H1 (cell line): Measurements from ENCODE around the gene SAT2. TPM values are rescaled to one million over a fixed set of nuclear protein-coding genes. Genes with fewer than 3 reads are reported as not detected.

Experiments
- ASH2L ChIP-seq: fragments of 200-600, 300-600 bp; sonication (generic); IDR thresholded peaks from one replicate; pipeline ENCODE4 v1.7.1; 2017; ENCODE audit warnings: low read length
- ATF2 ChIP-seq: IDR thresholded peaks from 2 replicates; pipeline ENCODE4 v1.6.1; 2012; ENCODE audit warnings: low read length, inconsistent platforms
- BCL11A ChIP-seq, 2 experiments: IDR thresholded peaks; one replicate each; pipeline ENCODE4 v1.6.1; 2011; ENCODE audit warnings: low read depth in 2 of 2, low read length in 2 of 2, mild to moderate bottlenecking in 2 of 2
- CBX5 ChIP-seq: fragments of 300-800, 300-1000 bp; sonication (generic); IDR thresholded peaks from 2 replicates; pipeline ENCODE4 v1.7.1; 2016; ENCODE audit warnings: antibody characterized with exemption, low read length, low read depth
- CEBPB ChIP-seq: IDR thresholded peaks from 2 replicates; pipeline ENCODE4 v1.6.1; 2012; ENCODE audit warnings: low read depth, low read length
- CHD1 ChIP-seq: IDR thresholded peaks from 2 replicates; pipeline ENCODE4 v1.6.1; 2012; ENCODE audit warnings: low read depth, low read length, improper control_type of control experiment
- CHD2 ChIP-seq: IDR thresholded peaks from 2 replicates; pipeline ENCODE4 v1.6.1; 2012; ENCODE audit warnings: low read length, improper control_type of control experiment
- EGR1 ChIP-seq: IDR thresholded peaks from 2 replicates; pipeline ENCODE4 v1.6.1; 2011; ENCODE audit warnings: low read depth, low read length, borderline replicate concordance
- EP300 ChIP-seq, 2 experiments: IDR thresholded peaks; 1 replicate in 1 of 2; 2 replicates in 1 of 2; pipeline ENCODE4 v1.6.1; 2011 to 2012; ENCODE audit warnings: low read depth in 2 of 2, low read length in 2 of 2, mild to moderate bottlenecking in 2 of 2, borderline replicate concordance in 1 of 2, inconsistent platforms in 1 of 2, moderate library complexity in 1 of 2
- JUN ChIP-seq: IDR thresholded peaks from 2 replicates; pipeline ENCODE4 v1.6.1; 2011; ENCODE audit warnings: low read depth, mild to moderate bottlenecking, improper control_type of control experiment, low read length
- JUND ChIP-seq: IDR thresholded peaks from 2 replicates; pipeline ENCODE4 v1.6.1; 2011; ENCODE audit warnings: mild to moderate bottlenecking, improper control_type of control experiment, low read length
- KDM4A ChIP-seq: IDR thresholded peaks from one replicate; pipeline ENCODE4 v1.7.1; 2012; ENCODE audit warnings: low read depth, mild to moderate bottlenecking, moderate library complexity, low read length, inconsistent platforms; ENCODE audit not compliant: severe bottlenecking
- MAFK ChIP-seq: IDR thresholded peaks from 2 replicates; pipeline ENCODE4 v1.6.1; 2012; ENCODE audit warnings: low read depth, mild to moderate bottlenecking, improper control_type of control experiment, low read length
- POLR2A ChIP-seq, 2 experiments: IDR thresholded peaks; 1 replicate in 1 of 2; 2 replicates in 1 of 2; pipeline ENCODE4 v1.6.1; 2011; ENCODE audit warnings: low read depth in 2 of 2, low read length in 2 of 2, mild to moderate bottlenecking in 2 of 2; ENCODE audit errors: control extremely low read depth in 1 of 2
- RNF2 ChIP-seq: fragments of 200-900, 300-1000 bp; sonication (generic); IDR thresholded peaks from 2 replicates; pipeline ENCODE4 v1.7.1; 2016; ENCODE audit warnings: borderline replicate concordance, low read depth, mild to moderate bottlenecking, antibody characterized with exemption, low read length; ENCODE audit not compliant: poor library complexity, severe bottlenecking; ENCODE audit errors: missing control alignments
- SIX5 ChIP-seq: IDR thresholded peaks from 2 replicates; pipeline ENCODE4 v1.6.1; 2011; ENCODE audit warnings: mild to moderate bottlenecking, low read depth, low read length
- SP1 ChIP-seq: IDR thresholded peaks from 2 replicates; pipeline ENCODE4 v1.6.1; 2011; ENCODE audit warnings: low read depth, low read length
- SUZ12 ChIP-seq: fragments of 200-600 bp; sonication (generic); IDR thresholded peaks from 2 replicates; pipeline ENCODE4 v1.6.1; 2012; ENCODE audit warnings: mild to moderate bottlenecking, inconsistent platforms, low read length, moderate library complexity, mixed read lengths
- TAF7 ChIP-seq: optimal IDR thresholded peaks from 2 replicates; pipeline ENCODE3; 2011; ENCODE audit warnings: low read depth, mild to moderate bottlenecking, inconsistent platforms, low read length, moderate library complexity, borderline replicate concordance
- TBP ChIP-seq: IDR thresholded peaks from 2 replicates; pipeline ENCODE4 v1.6.1; 2011; ENCODE audit warnings: low read depth, low read length, improper control_type of control experiment
- YY1 ChIP-seq: IDR thresholded peaks from 2 replicates; pipeline ENCODE4 v1.6.1; 2011; ENCODE audit warnings: low read depth, mild to moderate bottlenecking, low read length
- ZNF274 ChIP-seq: IDR thresholded peaks from 2 replicates; pipeline ENCODE4 v1.7.0; 2012; ENCODE audit warnings: low read length, borderline replicate concordance; ENCODE audit errors: extremely low read depth
- polyA plus RNA-seq, 7 experiments: library from polyadenylated mRNA; depleted of rRNA in 3 of 7; stranded (reverse) in 5 of 7; unstranded in 2 of 7; fragments of >200 nt in 5 of 7; fragments of 200-250 nt in 2 of 7; gene quantifications; 1 replicate in 5 of 7; 2 replicates in 1 of 7; 4 replicates in 1 of 7; pipeline versions ENCODE4 v1.2.1 to v1.2.3, GENCODE V29; 2011 to 2013; ENCODE audit warnings: missing spikeins in 2 of 7, mixed read lengths in 2 of 7
- total RNA-seq: library from RNA; stranded (reverse); fragmentation: NEBNext Ultra II Directional; extraction: Animal tissue kit (Norgen Biotek cat#: 25700); gene quantifications from 2 replicates; pipeline ENCODE4 v1.2.1, GENCODE V29; 2021
- TF ChIP-seq, protein P1 (sequence below): IDR thresholded peaks from 2 replicates; pipeline ENCODE4 v1.6.1; 2012; ENCODE audit warnings: inconsistent platforms

Gene SAT2
- total and polyA plus RNA-seq, 2 of the 8 experiments (the other 6 are each of a cell fraction or from before 2014, with no cell fraction given), result 36.4 to 72.3 TPM

- TF ChIP-seq SP1 (no peak), POLR2A (IDR thresholded peaks at IDR 0.05; ENCODE audit: control extremely low read depth in 1 of 2, low read depth in 2 of 2, low read length in 2 of 2) (peak; percentile 95 to 97), MAFK (no peak), EGR1 (0 out of 2 replicates have a peak, but pooled peaks have one; percentile 29), ZNF274 (no peak), JUN (no peak), YY1 (no peak), CHD2 (peak; percentile 8), ASH2L (no peak), CEBPB (no peak; the same call in 1 of the 2 replicates), SUZ12 (no peak), TAF7 (peak; percentile 41), SIX5 (no peak), JUND (no peak), ATF2 (peak; percentile 91; the same call in 1 of the 2 replicates), EP300 (IDR thresholded peaks at IDR 0.05; ENCODE audit: borderline replicate concordance in 1 of 2, low read depth in 2 of 2, low read length in 2 of 2) (no peak), CHD1 (no peak), KDM4A (no peak), CBX5 (no peak), BCL11A (IDR thresholded peaks at IDR 0.05; ENCODE audit: low read depth in 2 of 2, low read length in 2 of 2) (no peak), RNF2 (no peak), TBP (no peak)
- TF ChIP-seq, protein P1, sequence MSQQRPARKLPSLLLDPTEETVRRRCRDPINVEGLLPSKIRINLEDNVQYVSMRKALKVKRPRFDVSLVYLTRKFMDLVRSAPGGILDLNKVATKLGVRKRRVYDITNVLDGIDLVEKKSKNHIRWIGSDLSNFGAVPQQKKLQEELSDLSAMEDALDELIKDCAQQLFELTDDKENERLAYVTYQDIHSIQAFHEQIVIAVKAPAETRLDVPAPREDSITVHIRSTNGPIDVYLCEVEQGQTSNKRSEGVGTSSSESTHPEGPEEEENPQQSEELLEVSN, result no peak
Measured at GRCh38 chr17:7579001-7579833, 48.4 kb downstream of the SAT2 start, which contains the start of gene CD68 (continued).
